WTC11 (cell line): ENCODE data around the gene MYO7B.

Experiments used
- CBFB ChIP-seq: sonication (generic); formaldehyde crosslinking; IDR thresholded peaks from 2 replicates; pipeline ENCODE4 v1.8.1; 2022; ENCODE audit warnings: mild to moderate bottlenecking, low read depth, missing genetic modification reagents
- ESRRA ChIP-seq: sonication (generic); formaldehyde crosslinking; IDR thresholded peaks from 2 replicates; pipeline ENCODE4 v1.8.1; 2022; ENCODE audit warnings: mild to moderate bottlenecking, missing genetic modification reagents, borderline replicate concordance
- FOXP1 ChIP-seq: sonication (generic); formaldehyde crosslinking; IDR thresholded peaks from 2 replicates; pipeline ENCODE4 v1.8.0; 2022; ENCODE audit warnings: missing genetic modification reagents, mild to moderate bottlenecking, moderate library complexity, borderline replicate concordance
- HMGA2 ChIP-seq: fragments of 250-450 bp; sonication (Bioruptor Pico); IDR thresholded peaks from 2 replicates; pipeline ENCODE4 v1.4.0; 2021; ENCODE audit warnings: mild to moderate bottlenecking, moderate library complexity
- NR2C2 ChIP-seq: sonication (generic); formaldehyde crosslinking; IDR thresholded peaks from 2 replicates; pipeline ENCODE4 v1.8.0; 2022; ENCODE audit warnings: mild to moderate bottlenecking, missing genetic modification reagents
- TP53 ChIP-seq: sonication (generic); formaldehyde crosslinking; IDR thresholded peaks from 2 replicates; pipeline ENCODE4 v1.8.1; 2023; ENCODE audit warnings: mild to moderate bottlenecking, missing genetic modification reagents
- ZNF121 ChIP-seq: sonication (generic); formaldehyde crosslinking; IDR thresholded peaks from 2 replicates; pipeline ENCODE4 v1.8.0; 2023; ENCODE audit warnings: missing genetic modification reagents
- ZNF138 ChIP-seq: sonication (generic); formaldehyde crosslinking; conservative IDR thresholded peaks from 2 replicates; pipeline ENCODE4 v1.8.1; 2022; ENCODE audit warnings: mild to moderate bottlenecking, moderate library complexity, missing genetic modification reagents
- TF ChIP-seq, protein P1 (sequence below): fragments of 200-600 bp; IDR thresholded peaks from 2 replicates; pipeline ENCODE4 v1.8.0; 2022; ENCODE audit warnings: antibody characterized with exemption
- TF ChIP-seq, protein P2 (sequence below): sonication (generic); formaldehyde crosslinking; IDR thresholded peaks from 2 replicates; pipeline ENCODE4 v1.8.1; 2022; ENCODE audit warnings: missing genetic modification reagents, borderline replicate concordance
- TF ChIP-seq, protein P3 (sequence below): sonication (generic); formaldehyde crosslinking; IDR thresholded peaks from 2 replicates; pipeline ENCODE4 v1.8.0; 2022; ENCODE audit warnings: mild to moderate bottlenecking, missing genetic modification reagents
- TF ChIP-seq, protein P4 (sequence below): sonication (generic); formaldehyde crosslinking; IDR thresholded peaks from 2 replicates; pipeline ENCODE4 v1.8.0; 2023; ENCODE audit warnings: missing genetic modification reagents, mild to moderate bottlenecking, borderline replicate concordance

GRCh38 chr2:127645026-127645394 lies 109.5 kb downstream of the MYO7B start:
- TF ChIP-seq, protein P1, sequence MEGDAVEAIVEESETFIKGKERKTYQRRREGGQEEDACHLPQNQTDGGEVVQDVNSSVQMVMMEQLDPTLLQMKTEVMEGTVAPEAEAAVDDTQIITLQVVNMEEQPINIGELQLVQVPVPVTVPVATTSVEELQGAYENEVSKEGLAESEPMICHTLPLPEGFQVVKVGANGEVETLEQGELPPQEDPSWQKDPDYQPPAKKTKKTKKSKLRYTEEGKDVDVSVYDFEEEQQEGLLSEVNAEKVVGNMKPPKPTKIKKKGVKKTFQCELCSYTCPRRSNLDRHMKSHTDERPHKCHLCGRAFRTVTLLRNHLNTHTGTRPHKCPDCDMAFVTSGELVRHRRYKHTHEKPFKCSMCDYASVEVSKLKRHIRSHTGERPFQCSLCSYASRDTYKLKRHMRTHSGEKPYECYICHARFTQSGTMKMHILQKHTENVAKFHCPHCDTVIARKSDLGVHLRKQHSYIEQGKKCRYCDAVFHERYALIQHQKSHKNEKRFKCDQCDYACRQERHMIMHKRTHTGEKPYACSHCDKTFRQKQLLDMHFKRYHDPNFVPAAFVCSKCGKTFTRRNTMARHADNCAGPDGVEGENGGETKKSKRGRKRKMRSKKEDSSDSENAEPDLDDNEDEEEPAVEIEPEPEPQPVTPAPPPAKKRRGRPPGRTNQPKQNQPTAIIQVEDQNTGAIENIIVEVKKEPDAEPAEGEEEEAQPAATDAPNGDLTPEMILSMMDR: no peak
- no peak for TF ChIP-seq TP53 (CRISPR knock-in tag)
- TF ChIP-seq NR2C2: no peak
- TF ChIP-seq, protein P2, sequence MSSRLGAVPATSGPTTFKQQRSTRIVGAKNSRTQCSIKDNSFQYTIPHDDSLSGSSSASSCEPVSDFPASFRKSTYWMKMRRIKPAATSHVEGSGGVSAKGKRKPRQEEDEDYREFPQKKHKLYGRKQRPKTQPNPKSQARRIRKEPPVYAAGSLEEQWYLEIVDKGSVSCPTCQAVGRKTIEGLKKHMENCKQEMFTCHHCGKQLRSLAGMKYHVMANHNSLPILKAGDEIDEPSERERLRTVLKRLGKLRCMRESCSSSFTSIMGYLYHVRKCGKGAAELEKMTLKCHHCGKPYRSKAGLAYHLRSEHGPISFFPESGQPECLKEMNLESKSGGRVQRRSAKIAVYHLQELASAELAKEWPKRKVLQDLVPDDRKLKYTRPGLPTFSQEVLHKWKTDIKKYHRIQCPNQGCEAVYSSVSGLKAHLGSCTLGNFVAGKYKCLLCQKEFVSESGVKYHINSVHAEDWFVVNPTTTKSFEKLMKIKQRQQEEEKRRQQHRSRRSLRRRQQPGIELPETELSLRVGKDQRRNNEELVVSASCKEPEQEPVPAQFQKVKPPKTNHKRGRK (CRISPR knock-in tag): no peak
- TF ChIP-seq, protein P3, sequence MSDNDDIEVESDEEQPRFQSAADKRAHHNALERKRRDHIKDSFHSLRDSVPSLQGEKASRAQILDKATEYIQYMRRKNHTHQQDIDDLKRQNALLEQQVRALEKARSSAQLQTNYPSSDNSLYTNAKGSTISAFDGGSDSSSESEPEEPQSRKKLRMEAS: no peak
- no peak for TF ChIP-seq ESRRA (CRISPR knock-in tag)
- no peak for TF ChIP-seq CBFB
- TF ChIP-seq ZNF121 (CRISPR knock-in tag): no peak
- no peak for TF ChIP-seq FOXP1 (CRISPR knock-in tag)
- TF ChIP-seq HMGA2 (CRISPR knock-in tag): no peak
- TF ChIP-seq, protein P4, sequence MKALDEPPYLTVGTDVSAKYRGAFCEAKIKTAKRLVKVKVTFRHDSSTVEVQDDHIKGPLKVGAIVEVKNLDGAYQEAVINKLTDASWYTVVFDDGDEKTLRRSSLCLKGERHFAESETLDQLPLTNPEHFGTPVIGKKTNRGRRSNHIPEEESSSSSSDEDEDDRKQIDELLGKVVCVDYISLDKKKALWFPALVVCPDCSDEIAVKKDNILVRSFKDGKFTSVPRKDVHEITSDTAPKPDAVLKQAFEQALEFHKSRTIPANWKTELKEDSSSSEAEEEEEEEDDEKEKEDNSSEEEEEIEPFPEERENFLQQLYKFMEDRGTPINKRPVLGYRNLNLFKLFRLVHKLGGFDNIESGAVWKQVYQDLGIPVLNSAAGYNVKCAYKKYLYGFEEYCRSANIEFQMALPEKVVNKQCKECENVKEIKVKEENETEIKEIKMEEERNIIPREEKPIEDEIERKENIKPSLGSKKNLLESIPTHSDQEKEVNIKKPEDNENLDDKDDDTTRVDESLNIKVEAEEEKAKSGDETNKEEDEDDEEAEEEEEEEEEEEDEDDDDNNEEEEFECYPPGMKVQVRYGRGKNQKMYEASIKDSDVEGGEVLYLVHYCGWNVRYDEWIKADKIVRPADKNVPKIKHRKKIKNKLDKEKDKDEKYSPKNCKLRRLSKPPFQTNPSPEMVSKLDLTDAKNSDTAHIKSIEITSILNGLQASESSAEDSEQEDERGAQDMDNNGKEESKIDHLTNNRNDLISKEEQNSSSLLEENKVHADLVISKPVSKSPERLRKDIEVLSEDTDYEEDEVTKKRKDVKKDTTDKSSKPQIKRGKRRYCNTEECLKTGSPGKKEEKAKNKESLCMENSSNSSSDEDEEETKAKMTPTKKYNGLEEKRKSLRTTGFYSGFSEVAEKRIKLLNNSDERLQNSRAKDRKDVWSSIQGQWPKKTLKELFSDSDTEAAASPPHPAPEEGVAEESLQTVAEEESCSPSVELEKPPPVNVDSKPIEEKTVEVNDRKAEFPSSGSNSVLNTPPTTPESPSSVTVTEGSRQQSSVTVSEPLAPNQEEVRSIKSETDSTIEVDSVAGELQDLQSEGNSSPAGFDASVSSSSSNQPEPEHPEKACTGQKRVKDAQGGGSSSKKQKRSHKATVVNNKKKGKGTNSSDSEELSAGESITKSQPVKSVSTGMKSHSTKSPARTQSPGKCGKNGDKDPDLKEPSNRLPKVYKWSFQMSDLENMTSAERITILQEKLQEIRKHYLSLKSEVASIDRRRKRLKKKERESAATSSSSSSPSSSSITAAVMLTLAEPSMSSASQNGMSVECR (CRISPR knock-in tag): no peak
- no peak for TF ChIP-seq ZNF138 (CRISPR knock-in tag)
